ENCODE measurements around the gene ISG15.

Gene ISG15

DNA sequence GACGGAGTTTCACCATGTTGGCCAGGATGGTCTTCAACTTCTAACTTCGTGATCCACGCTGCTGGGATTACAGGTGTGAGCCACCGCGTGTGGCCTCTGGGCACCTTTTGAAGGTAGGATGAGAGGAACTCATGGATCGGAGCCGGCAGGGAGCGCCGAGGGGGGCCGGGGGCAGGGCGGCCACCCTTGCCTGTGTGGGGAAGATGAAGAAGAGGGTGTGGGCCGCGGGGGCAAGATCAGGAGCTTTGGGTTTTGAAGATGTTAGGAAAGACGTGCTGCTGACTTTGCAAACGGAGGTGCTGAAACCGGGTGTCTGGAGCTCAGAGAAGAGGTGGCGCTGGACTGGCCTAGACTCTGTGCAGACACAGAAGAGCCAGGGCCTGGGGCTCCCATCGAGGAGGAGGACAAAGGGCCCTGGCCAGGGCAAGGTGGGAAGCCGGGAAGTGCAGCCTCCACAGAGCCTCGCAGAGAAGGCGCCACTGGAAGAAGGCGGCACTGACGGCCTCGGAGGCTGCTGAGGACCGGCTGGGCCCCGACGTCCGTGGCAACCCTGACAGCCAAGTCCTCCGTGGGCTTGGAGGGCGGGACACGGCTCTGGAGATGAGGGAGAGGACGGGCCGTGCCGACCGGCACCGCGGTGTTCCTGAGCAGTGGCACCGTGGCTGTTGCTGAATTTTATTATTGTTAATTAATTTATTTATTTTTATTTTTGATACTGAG is 47.1 kb downstream of the ISG15 start:
- DNase-seq (ENCODE audit: low read depth in 2 of 2): no peak

GRCh38 chr1:1061682-1062345 is 48.5 kb downstream of the ISG15 start:
- DNase-seq (ENCODE audit: low read depth in 2 of 2): no peak

GRCh38 chr1:1062348-1063163 is 49.3 kb downstream of the ISG15 start:
- no peak for DNase-seq (ENCODE audit: low read depth in 2 of 2)

DNA sequence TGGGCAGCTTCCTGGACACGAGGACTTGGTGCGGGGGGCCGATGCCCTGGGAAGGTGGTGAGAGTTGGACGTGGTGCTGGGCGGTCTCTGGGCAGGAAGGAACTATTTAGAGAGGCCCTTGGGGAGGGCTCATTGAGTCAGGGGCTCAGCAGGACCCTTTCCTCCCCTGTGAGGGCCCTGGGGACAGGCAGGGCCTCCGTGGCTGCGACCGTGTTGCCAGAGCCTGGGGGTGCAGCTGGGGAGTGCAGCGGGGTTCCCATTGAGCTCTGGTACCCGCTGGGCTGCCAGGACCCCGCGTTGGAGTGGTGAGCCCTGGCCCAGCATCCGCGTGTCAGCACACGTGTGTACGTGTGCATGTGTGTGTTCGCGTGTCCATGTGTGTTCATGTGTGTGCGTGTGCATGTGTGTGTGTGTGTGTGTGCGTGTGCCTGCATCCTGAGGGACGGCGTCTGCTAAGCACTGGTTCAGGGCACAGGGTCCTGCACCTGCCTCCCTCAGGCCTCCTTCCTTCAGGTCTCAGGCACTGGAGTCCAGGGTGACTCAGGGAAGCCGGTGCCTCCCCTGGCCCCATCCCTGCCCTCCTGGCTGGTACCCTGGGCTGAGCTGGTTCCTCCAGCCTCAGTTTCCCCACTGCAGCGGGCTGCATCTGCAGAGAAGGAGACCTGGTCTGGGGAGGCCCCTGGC is 50.1 kb downstream of the ISG15 start:
- no peak for DNase-seq (ENCODE audit: low read depth in 2 of 2)

Measured in stimulated activated CD4-positive, alpha-beta T cell treated with anti-CD3 and anti-CD28 coated beads, Interleukin-12 subunit alpha, Interleukin-12 subunit beta, amount 100 ng/mL, for 24 hours (primary cell).